ENCODE data around the gene PRKG1. TPM values are rescaled to one million over a fixed set of nuclear protein-coding genes. Genes with fewer than 3 reads are reported as not detected.

PRKG1 gene
- total RNA-seq, 4 donors from 2014 or later: 24.5 to 46.1 (median 37.1) TPM

DNA sequence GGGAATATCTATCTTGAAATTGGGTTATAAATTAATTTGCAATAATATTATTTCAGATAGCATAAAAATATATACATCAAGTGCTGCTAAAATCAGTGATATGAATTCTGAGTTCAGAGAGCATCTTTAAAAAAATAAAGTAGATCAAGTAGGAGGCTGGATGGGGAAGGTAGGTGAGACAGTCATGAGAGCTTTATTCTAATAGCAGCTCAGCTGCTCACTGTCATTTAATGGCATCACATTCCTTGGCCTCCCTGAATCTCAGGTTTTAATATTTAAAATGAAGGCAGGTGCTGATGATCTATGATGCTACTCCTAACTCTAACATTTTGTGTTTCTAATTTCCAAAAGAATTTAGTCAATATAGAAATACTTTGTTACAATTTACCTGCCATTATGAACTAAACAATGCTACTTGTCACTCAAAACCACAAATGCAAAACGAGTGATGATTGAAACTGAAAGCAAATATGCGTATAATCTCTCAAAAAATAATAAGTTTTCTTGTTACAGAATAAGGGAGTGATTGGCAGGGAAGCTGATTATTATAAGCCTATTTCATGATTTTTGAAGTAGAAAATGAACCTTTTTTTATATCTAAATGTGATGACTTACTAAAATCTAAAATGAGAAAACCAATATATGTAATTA, 772.7 kb downstream of the PRKG1 start:
- TF ChIP-seq POLR2A (IDR thresholded peaks at IDR 0.05; ENCODE audit: low read depth) (no peak), CTCF (IDR thresholded peaks at IDR 0.05) (no peak), EP300 (IDR thresholded peaks at IDR 0.05) (no peak), POLR2AphosphoS5 (IDR thresholded peaks at IDR 0.05) (no peak)
- intact Hi-C loops (cut with DNase I): no loop called here
- 82% methylated on average over 2 of the region's 2 CpGs for WGBS
- Histone ChIP-seq H3K27me3 (no peaks in the 10 kb centered on the region), H3K36me3 (no peaks in the 10 kb centered on the region), H3K4me1 (no peaks in the 10 kb centered on the region), H3K9me3 (no peaks in the 10 kb centered on the region), H3K4me3 (no peak overlapping the region), H3K27ac (replicated peaks in 1 of 4) (no peak overlapping the region)
- no peak for DNase-seq (ENCODE audit: extremely low spot score)

GRCh38 chr10:51852297-51852696, 778.0 kb downstream of the PRKG1 start:
- Histone ChIP-seq H3K27me3 (no peaks in the 10 kb centered on the region), H3K9me3 (peaks cover 0 to 12% (median 4%) of the 10 kb centered on the region in 4 donors), H3K4me1 (no peaks in the 10 kb centered on the region), H3K4me3 (no peak overlapping the region), H3K27ac (replicated peaks in 1 of 4) (no peak overlapping the region), H3K36me3 (no peaks in the 10 kb centered on the region)
- intact Hi-C loops (cut with DNase I): no loop called here
- no peak for DNase-seq (ENCODE audit: extremely low spot score)
- no peak for TF ChIP-seq EP300 (IDR thresholded peaks at IDR 0.05)
- TF ChIP-seq POLR2AphosphoS5 (IDR thresholded peaks at IDR 0.05): no peak
- TF ChIP-seq POLR2A (IDR thresholded peaks at IDR 0.05; ENCODE audit: low read depth): no peak
- no peak for TF ChIP-seq CTCF (IDR thresholded peaks at IDR 0.05)

GRCh38 chr10:51857305-51857704, 783.0 kb downstream of the PRKG1 start:
- TF ChIP-seq CTCF (IDR thresholded peaks at IDR 0.05): no peak
- TF ChIP-seq EP300 (IDR thresholded peaks at IDR 0.05): no peak
- no peak for TF ChIP-seq POLR2AphosphoS5 (IDR thresholded peaks at IDR 0.05)
- no peak for TF ChIP-seq POLR2A (IDR thresholded peaks at IDR 0.05; ENCODE audit: low read depth)
- intact Hi-C loops (cut with DNase I): no loop called here
- 85% methylated on average over 4 of the region's 4 CpGs for WGBS
- Histone ChIP-seq H3K9me3 (peaks cover 0 to 12% (median 4%) of the 10 kb centered on the region in 4 donors), H3K4me3 (no peak overlapping the region), H3K4me1 (peaks cover 6 to 15% (median 9%) of the 10 kb centered on the region in 4 donors), H3K27me3 (no peaks in the 10 kb centered on the region), H3K27ac (replicated peaks in 1 of 4) (no peak overlapping the region), H3K36me3 (no peaks in the 10 kb centered on the region)
- no peak for DNase-seq (ENCODE audit: extremely low spot score)

- TF ChIP-seq POLR2AphosphoS5 (IDR thresholded peaks at IDR 0.05): no peak
- TF ChIP-seq CTCF (IDR thresholded peaks at IDR 0.05): no peak
- no peak for TF ChIP-seq EP300 (IDR thresholded peaks at IDR 0.05)
- no peak for TF ChIP-seq POLR2A (IDR thresholded peaks at IDR 0.05; ENCODE audit: low read depth)
- no peak overlapping the region for H3K4me3 ChIP-seq
- no peaks in the 10 kb centered on the region for H3K36me3 ChIP-seq
- no peak for DNase-seq (ENCODE audit: extremely low spot score)
- no peak overlapping the region for H3K27ac ChIP-seq (replicated peaks in 1 of 4)
- H3K27me3 ChIP-seq: no peaks in the 10 kb centered on the region
- peaks cover 0 to 11% (median 4%) of the 10 kb centered on the region in 4 donors for H3K9me3 ChIP-seq
- H3K4me1 ChIP-seq: peaks cover 6 to 15% (median 9%) of the 10 kb centered on the region in 4 donors
- intact Hi-C loops (cut with DNase I): no loop called here
- WGBS: 59% methylated on average over 4 of the region's 4 CpGs
Measured at GRCh38 chr10:51860257-51860656, 786.0 kb downstream of the PRKG1 start.

DNA sequence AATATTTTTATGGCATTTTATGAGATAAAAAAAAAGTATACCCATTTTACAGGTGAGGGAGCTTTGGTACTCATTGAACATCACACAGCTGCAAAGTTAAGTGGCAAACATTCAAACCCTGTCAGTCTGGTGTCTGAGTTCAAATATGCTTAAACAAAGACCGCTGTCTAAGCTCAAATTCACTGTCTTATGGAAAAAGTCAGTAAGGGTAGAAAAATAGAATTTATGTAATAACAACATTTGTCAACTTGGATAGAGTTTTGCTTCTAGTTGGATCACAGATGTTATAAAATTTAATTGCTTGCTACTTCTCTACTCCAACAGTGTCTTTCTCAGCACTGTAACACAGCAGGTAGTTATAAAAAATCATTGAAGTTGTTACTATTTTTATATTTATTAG, 786.8 kb downstream of the PRKG1 start:
- DNase-seq (ENCODE audit: extremely low spot score): no peak
- Histone ChIP-seq H3K27me3 (no peaks in the 10 kb centered on the region), H3K4me1 (peaks cover 6 to 15% (median 9%) of the 10 kb centered on the region in 4 donors), H3K27ac (replicated peaks in 1 of 4) (no peak overlapping the region), H3K9me3 (peaks cover 0 to 3% (median under 1%) of the 10 kb centered on the region in 4 donors), H3K4me3 (no peak overlapping the region), H3K36me3 (no peaks in the 10 kb centered on the region)
- WGBS: 85% methylated on average over 1 of the region's 1 CpG
- intact Hi-C loops (cut with DNase I): no loop called here
- TF ChIP-seq CTCF (IDR thresholded peaks at IDR 0.05): no peak
- TF ChIP-seq POLR2AphosphoS5 (IDR thresholded peaks at IDR 0.05): no peak
- TF ChIP-seq EP300 (IDR thresholded peaks at IDR 0.05): no peak
- TF ChIP-seq POLR2A (IDR thresholded peaks at IDR 0.05; ENCODE audit: low read depth): no peak

Measured in esophagus muscularis mucosa (tissue), 4 donors.